Activated T-cell treated with anti-CD3 and anti-CD28 coated beads, Interleukin-2, amount 50 U/mL, for 4 hours (primary cell): ENCODE data around the gene AFF2. TPM values are rescaled to one million over a fixed set of nuclear protein-coding genes. Genes with fewer than 3 reads are reported as not detected.

Source experiments
- ATAC-seq, 2 donors: fragments of 200-7000 bp; cut with Tn5 transposase; one replicate each; pipeline ENCODE4 v1.10.0; 2021
- DNase-seq: peaks from one replicate; pipeline ENCODE4 v3.0.0-alpha.2; 2020
- H3K27me3 Mint-ChIP-seq: one replicate; pipeline ENCODE4 v1.8.0; 2021; ENCODE audit warnings: low read depth, mixed read lengths
- H3K36me3 Mint-ChIP-seq: one replicate; pipeline ENCODE4 v1.8.0; 2022; ENCODE audit warnings: mixed read lengths; ENCODE audit not compliant: insufficient read depth
- H3K4me1 Mint-ChIP-seq: one replicate; pipeline ENCODE4 v1.8.0; 2021; ENCODE audit warnings: low read depth, mixed read lengths
- H3K4me3 Mint-ChIP-seq: one replicate; pipeline ENCODE4 v1.8.0; 2021; ENCODE audit warnings: mild to moderate bottlenecking, moderate library complexity, mixed read lengths
- H3K9me3 Mint-ChIP-seq: one replicate; pipeline ENCODE4 v1.8.0; 2021; ENCODE audit warnings: mixed read lengths
- total RNA-seq, 3 donors: library from RNA; stranded (reverse); gene quantifications; one replicate each; pipeline ENCODE4 v1.2.1, GENCODE V29; 2021

Gene AFF2
- total RNA-seq, 3 donors from 2014 or later, result 4.9 to 7.0 (median 5.8) TPM

- ATAC-seq, result no peak
- no peak for DNase-seq
- Mint-ChIP-seq H3K36me3 (no peaks in the 10 kb centered on the region), H3K4me3 (no peak overlapping the region), H3K4me1 (no peaks in the 10 kb centered on the region), H3K27me3 (no peaks in the 10 kb centered on the region), H3K9me3 (no peaks in the 10 kb centered on the region)
These were observed 308.4 kb downstream of the AFF2 start for GRCh38 chrX:148808833-148809232.

GRCh38 chrX:148811236-148811635, 310.8 kb downstream of the AFF2 start:
- Mint-ChIP-seq H3K4me1 (no peaks in the 10 kb centered on the region), H3K4me3 (no peak overlapping the region)

GRCh38 chrX:148813422-148813821, 313.0 kb downstream of the AFF2 start:
- Mint-ChIP-seq H3K9me3 (no peaks in the 10 kb centered on the region), H3K27me3 (no peaks in the 10 kb centered on the region), H3K4me3 (no peak overlapping the region)

More at GRCh38 chrX:148811236-148811635, 310.8 kb downstream of the AFF2 start:
- Mint-ChIP-seq H3K27me3 (no peaks in the 10 kb centered on the region), H3K9me3 (no peaks in the 10 kb centered on the region), H3K36me3 (no peaks in the 10 kb centered on the region)
- ATAC-seq, result no peak
- no peak for DNase-seq

GRCh38 chrX:148813967-148814366, 313.6 kb downstream of the AFF2 start:
- no peak for ATAC-seq
- DNase-seq, result no peak
- no peaks in the 10 kb centered on the region for H3K36me3 Mint-ChIP-seq

More at GRCh38 chrX:148813422-148813821, 313.0 kb downstream of the AFF2 start:
- Mint-ChIP-seq H3K36me3 (no peaks in the 10 kb centered on the region), H3K4me1 (no peaks in the 10 kb centered on the region)
- DNase-seq (no peak), ATAC-seq (no peak)

GRCh38 chrX:148815218-148815961, 315.0 kb downstream of the AFF2 start:
- ATAC-seq (no peak), DNase-seq (no peak)
- no peak overlapping the region for H3K4me3 Mint-ChIP-seq
- no peaks in the 10 kb centered on the region for H3K9me3 Mint-ChIP-seq
- no peaks in the 10 kb centered on the region for H3K4me1 Mint-ChIP-seq
- no peaks in the 10 kb centered on the region for H3K36me3 Mint-ChIP-seq
- no peaks in the 10 kb centered on the region for H3K27me3 Mint-ChIP-seq

More at GRCh38 chrX:148813967-148814366, 313.6 kb downstream of the AFF2 start:
- no peaks in the 10 kb centered on the region for H3K4me1 Mint-ChIP-seq
- no peaks in the 10 kb centered on the region for H3K9me3 Mint-ChIP-seq
- H3K4me3 Mint-ChIP-seq, result no peak overlapping the region
- no peaks in the 10 kb centered on the region for H3K27me3 Mint-ChIP-seq

- Mint-ChIP-seq H3K4me3 (no peak overlapping the region), H3K9me3 (no peaks in the 10 kb centered on the region), H3K27me3 (no peaks in the 10 kb centered on the region), H3K4me1 (no peaks in the 10 kb centered on the region), H3K36me3 (no peaks in the 10 kb centered on the region)
- no peak for DNase-seq
- ATAC-seq, result no peak
These were observed 323.6 kb downstream of the AFF2 start for GRCh38 chrX:148823986-148824385.

- ATAC-seq (no peak), DNase-seq (no peak)
- H3K27me3 Mint-ChIP-seq, result no peaks in the 10 kb centered on the region
- H3K9me3 Mint-ChIP-seq, result no peaks in the 10 kb centered on the region
- H3K36me3 Mint-ChIP-seq, result no peaks in the 10 kb centered on the region
- no peak overlapping the region for H3K4me3 Mint-ChIP-seq
- H3K4me1 Mint-ChIP-seq, result no peaks in the 10 kb centered on the region
These were observed 325.3 kb downstream of the AFF2 start for GRCh38 chrX:148825696-148826095.

GRCh38 chrX:148836741-148837140, 336.3 kb downstream of the AFF2 start:
- Mint-ChIP-seq H3K27me3 (peaks cover 2% of the 10 kb centered on the region), H3K4me3 (no peak overlapping the region), H3K36me3 (no peaks in the 10 kb centered on the region), H3K4me1 (no peaks in the 10 kb centered on the region), H3K9me3 (no peaks in the 10 kb centered on the region)
- no peak for ATAC-seq
- DNase-seq, result no peak

GRCh38 chrX:148850631-148851030, 350.2 kb downstream of the AFF2 start:
- Mint-ChIP-seq H3K9me3 (no peaks in the 10 kb centered on the region), H3K36me3 (no peaks in the 10 kb centered on the region), H3K4me3 (no peak overlapping the region), H3K4me1 (no peaks in the 10 kb centered on the region), H3K27me3 (no peaks in the 10 kb centered on the region)
- DNase-seq, result no peak
- ATAC-seq, result no peak

- no peak for ATAC-seq
- H3K9me3 Mint-ChIP-seq, result no peaks in the 10 kb centered on the region
- no peaks in the 10 kb centered on the region for H3K27me3 Mint-ChIP-seq
- no peaks in the 10 kb centered on the region for H3K36me3 Mint-ChIP-seq
- H3K4me3 Mint-ChIP-seq, result no peak overlapping the region
- H3K4me1 Mint-ChIP-seq, result no peaks in the 10 kb centered on the region
- no peak for DNase-seq
These were observed 353.9 kb downstream of the AFF2 start for GRCh38 chrX:148854306-148854705.

- H3K36me3 Mint-ChIP-seq, result no peaks in the 10 kb centered on the region
- H3K27me3 Mint-ChIP-seq, result no peaks in the 10 kb centered on the region
- no peak overlapping the region for H3K4me3 Mint-ChIP-seq
- DNase-seq (no peak), ATAC-seq (no peak)
- no peaks in the 10 kb centered on the region for H3K9me3 Mint-ChIP-seq
- H3K4me1 Mint-ChIP-seq, result no peaks in the 10 kb centered on the region
These were observed 356.1 kb downstream of the AFF2 start for GRCh38 chrX:148856505-148856904.

- H3K4me3 Mint-ChIP-seq, result no peak overlapping the region
- ATAC-seq (no peak), DNase-seq (no peak)
- no peaks in the 10 kb centered on the region for H3K4me1 Mint-ChIP-seq
- H3K9me3 Mint-ChIP-seq, result no peaks in the 10 kb centered on the region
- no peaks in the 10 kb centered on the region for H3K36me3 Mint-ChIP-seq
- no peaks in the 10 kb centered on the region for H3K27me3 Mint-ChIP-seq
These were observed 365.1 kb downstream of the AFF2 start for GRCh38 chrX:148865277-148866210.

GRCh38 chrX:148867596-148867995, 367.2 kb downstream of the AFF2 start:
- Mint-ChIP-seq H3K4me1 (no peaks in the 10 kb centered on the region), H3K4me3 (no peak overlapping the region), H3K9me3 (no peaks in the 10 kb centered on the region), H3K36me3 (no peaks in the 10 kb centered on the region), H3K27me3 (no peaks in the 10 kb centered on the region)
- DNase-seq (no peak), ATAC-seq (no peak)

- no peak for ATAC-seq
- Mint-ChIP-seq H3K36me3 (no peaks in the 10 kb centered on the region), H3K4me3 (no peak overlapping the region), H3K27me3 (no peaks in the 10 kb centered on the region), H3K4me1 (no peaks in the 10 kb centered on the region), H3K9me3 (no peaks in the 10 kb centered on the region)
- DNase-seq, result no peak
These were observed 371.2 kb downstream of the AFF2 start for GRCh38 chrX:148871422-148872160.
